Measurements from ENCODE around the gene SORBS1.

SORBS1 gene

DNA sequence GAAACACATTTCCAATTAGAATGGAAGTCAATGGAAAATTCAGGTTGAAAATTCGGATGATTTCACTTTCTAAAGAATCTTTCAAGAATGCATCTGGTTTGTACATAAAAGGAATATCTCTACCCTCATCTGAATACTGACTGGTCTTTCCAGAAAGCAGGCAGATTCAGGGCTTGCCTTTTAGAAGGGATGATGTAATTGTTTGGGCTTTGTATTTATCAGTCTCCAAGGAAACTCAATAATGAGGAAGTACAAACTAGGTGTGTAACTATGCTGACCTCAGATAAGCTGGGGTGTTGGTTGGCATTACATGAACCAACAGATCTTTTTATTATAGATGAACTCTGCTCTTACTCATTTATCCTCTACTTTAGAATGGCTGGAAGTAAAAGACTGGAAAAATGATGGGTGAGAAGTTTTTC, 294.5 kb downstream of the SORBS1 start:
- in situ Hi-C loops (cut with MboI; ENCODE audit: low pct_unique_long_range_greater_than_20kb, low sequenced_read_pairs, unreplicated experiment): no loop called here
- TF ChIP-seq, protein P1, sequence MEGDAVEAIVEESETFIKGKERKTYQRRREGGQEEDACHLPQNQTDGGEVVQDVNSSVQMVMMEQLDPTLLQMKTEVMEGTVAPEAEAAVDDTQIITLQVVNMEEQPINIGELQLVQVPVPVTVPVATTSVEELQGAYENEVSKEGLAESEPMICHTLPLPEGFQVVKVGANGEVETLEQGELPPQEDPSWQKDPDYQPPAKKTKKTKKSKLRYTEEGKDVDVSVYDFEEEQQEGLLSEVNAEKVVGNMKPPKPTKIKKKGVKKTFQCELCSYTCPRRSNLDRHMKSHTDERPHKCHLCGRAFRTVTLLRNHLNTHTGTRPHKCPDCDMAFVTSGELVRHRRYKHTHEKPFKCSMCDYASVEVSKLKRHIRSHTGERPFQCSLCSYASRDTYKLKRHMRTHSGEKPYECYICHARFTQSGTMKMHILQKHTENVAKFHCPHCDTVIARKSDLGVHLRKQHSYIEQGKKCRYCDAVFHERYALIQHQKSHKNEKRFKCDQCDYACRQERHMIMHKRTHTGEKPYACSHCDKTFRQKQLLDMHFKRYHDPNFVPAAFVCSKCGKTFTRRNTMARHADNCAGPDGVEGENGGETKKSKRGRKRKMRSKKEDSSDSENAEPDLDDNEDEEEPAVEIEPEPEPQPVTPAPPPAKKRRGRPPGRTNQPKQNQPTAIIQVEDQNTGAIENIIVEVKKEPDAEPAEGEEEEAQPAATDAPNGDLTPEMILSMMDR (IDR thresholded peaks at IDR 0.05; ENCODE audit: extremely low read depth, insufficient read depth, missing control alignments): no peak
- DNase-seq (ENCODE audit: low spot score): peak; percentile 77

DNA sequence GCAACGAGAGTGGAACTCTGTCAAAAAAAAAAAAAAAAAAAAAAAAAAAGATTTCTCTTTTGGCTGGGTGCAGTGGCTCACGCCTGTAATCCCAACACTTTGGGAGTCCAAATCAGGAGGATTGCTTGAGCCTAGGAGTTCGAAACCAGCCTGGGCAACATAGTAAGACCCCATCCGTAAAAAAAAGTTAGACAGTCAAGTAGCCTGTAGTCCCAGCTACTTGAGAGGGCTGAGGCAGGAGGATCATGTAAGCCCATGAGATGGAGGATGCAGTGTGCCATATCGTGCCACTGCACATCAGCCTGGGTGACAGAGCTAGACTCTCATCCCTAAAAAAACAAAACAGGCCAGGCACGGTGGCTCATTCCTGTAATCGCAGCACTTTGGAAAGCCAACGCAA, 295.6 kb downstream of the SORBS1 start:
- DNase-seq (ENCODE audit: low spot score): no peak
- in situ Hi-C loops (cut with MboI; ENCODE audit: low pct_unique_long_range_greater_than_20kb, low sequenced_read_pairs, unreplicated experiment): no loop called here
- TF ChIP-seq, protein P1 (IDR thresholded peaks at IDR 0.05; ENCODE audit: extremely low read depth, insufficient read depth, missing control alignments): no peak

DNA sequence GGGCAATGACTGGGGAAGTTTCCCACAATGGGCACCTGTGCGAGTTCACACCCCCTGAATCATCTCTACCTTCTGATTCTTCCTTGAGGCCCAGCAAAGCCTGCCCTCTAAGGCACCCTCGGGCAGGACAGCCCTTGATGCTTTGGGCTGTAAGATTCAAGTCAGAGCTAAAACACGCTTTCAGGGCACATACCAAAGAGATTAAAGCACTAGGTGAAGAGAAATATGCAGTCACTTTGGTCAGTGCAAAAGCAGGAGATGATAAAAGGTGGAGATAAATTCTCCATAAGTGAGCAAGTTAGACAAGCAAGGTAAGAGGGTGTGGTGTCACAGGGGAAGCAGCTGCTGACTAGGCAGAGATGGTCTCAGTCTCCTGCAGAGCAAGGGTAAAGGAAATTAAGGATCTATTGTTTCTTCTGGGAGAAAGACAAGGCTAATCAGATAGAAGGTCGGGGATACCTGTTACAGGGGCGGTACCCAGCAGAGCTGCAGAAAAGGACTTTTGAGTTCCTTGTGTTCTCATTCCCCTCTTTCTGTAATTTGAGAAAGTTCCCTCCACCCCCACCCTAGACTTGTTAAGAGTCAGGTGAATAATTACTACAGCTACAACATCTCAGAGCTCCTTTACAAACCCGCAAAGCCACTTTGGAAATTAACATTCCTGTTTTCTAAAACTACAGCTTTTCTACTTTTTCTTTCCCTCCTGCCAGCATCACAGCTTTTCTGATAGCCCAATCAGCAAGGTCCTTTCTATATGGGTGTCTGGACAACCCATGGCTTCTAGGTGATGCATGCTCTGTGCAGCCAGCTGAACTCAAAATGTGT, 296.7 kb downstream of the SORBS1 start:
- in situ Hi-C loops (cut with MboI; ENCODE audit: low pct_unique_long_range_greater_than_20kb, low sequenced_read_pairs, unreplicated experiment): no loop called here
- TF ChIP-seq, protein P1 (IDR thresholded peaks at IDR 0.05; ENCODE audit: extremely low read depth, insufficient read depth, missing control alignments): no peak
- no peak for DNase-seq (ENCODE audit: low spot score)

DNA sequence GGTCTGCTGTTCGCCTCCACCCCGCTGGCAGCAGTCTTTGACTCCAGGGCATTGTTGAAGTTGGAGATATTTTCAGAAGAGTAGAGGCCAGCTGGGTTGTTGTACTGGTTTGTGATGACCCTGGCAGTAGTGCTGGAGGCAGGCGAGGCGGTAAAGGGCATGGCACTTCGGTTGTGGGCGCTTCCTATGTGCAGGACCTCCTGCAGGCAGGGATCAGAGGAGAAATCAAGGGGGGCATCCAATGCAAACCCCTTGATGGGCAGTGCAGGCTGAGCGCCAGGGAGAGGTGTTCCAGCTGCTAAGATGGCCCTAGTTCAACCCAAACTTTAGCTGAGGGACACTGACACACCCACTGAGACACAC, 297.3 kb downstream of the SORBS1 start:
- DNase-seq (ENCODE audit: low spot score): no peak
- TF ChIP-seq, protein P1 (IDR thresholded peaks at IDR 0.05; ENCODE audit: extremely low read depth, insufficient read depth, missing control alignments): no peak
- in situ Hi-C loops (cut with MboI; ENCODE audit: low pct_unique_long_range_greater_than_20kb, low sequenced_read_pairs, unreplicated experiment): no loop called here

DNA sequence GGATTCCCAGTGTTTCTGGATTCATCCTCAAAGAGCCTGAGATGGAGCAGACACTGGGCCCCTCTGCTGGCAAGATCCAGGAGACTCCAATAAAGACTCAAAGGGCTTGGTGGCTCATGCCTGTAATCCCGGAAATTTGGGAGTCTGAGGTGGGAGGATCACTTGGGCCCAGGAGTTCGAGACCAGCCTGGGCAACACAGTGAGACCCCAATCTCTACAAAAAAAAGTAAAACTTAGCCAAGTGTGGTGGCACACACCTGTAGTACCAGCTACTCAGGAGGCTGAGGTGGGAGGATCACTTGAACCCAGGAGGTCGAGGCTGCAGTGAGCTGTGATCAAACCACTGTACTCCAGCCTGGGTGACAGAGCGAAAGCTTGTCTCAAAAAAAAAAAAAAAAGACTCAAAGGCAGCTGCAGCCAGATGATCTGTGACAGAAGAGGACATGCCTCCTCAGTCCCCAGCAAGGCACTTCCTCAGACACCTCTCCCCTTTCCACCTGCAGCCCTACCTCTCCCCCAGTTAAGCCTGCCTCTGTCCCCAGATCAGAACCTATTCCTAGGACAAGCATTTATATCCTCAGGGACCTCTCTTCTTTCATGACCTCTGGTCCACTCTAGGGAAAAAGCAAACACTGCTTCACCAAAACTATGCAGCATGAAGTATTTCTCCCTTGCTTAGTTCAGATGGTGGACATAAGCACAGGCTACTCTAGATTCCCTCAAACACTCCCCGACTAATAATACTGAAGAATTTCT, 298.2 kb downstream of the SORBS1 start:
- DNase-seq (ENCODE audit: low spot score): no peak
- in situ Hi-C loops (cut with MboI; ENCODE audit: low pct_unique_long_range_greater_than_20kb, low sequenced_read_pairs, unreplicated experiment): no loop called here

DNA sequence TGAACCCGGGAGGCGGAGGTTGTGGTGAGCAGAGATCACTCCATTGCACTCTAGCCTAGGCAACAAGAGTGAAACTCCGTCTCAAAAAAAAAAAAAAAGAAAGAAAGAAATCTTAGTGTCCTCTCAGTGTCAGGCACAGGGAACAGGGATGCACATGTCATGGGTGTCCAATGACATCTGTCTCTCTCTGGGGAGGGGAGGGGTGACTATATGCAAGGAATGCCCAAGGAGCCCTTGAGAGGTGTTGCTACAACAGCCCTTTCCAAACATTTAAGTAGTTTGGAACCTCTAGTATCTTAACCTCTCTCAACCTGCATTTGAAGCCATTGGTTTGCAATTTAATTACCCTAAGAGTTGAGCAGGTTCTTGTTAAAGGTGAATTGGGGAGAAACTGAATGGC, 299.2 kb downstream of the SORBS1 start:
- DNase-seq (ENCODE audit: low spot score): no peak
- TF ChIP-seq, protein P1 (IDR thresholded peaks at IDR 0.05; ENCODE audit: extremely low read depth, insufficient read depth, missing control alignments): no peak
- in situ Hi-C loops (cut with MboI; ENCODE audit: low pct_unique_long_range_greater_than_20kb, low sequenced_read_pairs, unreplicated experiment): no loop called here

More for the DNA sequence above, 298.2 kb downstream of the SORBS1 start:
- TF ChIP-seq, protein P1 (IDR thresholded peaks at IDR 0.05; ENCODE audit: extremely low read depth, insufficient read depth, missing control alignments): no peak

All from GM13977 (cell line).